HepG2 (cell line): ENCODE results near the gene ABCC2. TPM values are rescaled to one million over a fixed set of nuclear protein-coding genes. Genes with fewer than 3 reads are reported as not detected.

Experiments
- ATAC-seq: fragments of 200-7000 bp; cut with Tn5 transposase; 3 replicates; pipeline ENCODE4 v1.9.1; 2020; ENCODE audit warnings: mild to moderate bottlenecking, moderate library complexity
- BruUV-seq: library from RNA; stranded (reverse); fragments of 400-500 nt; replicated peaks from 2 replicates; lab custom pipeline; 2021; lab: Mats Ljungman, UMichigan
- CTCF ChIA-PET: fragments of 300-600 bp; formaldehyde crosslinking; extraction: SDS; loops from one replicate; lab custom pipeline; 2021; ENCODE audit warnings: low total read pairs, inconsistent platforms, low intra/inter-chr PET ratio; lab: Yijun Ruan, JAX
- POLR2A ChIA-PET: fragments of 350-600 bp; sonication (Branson Sonifier 250); formaldehyde crosslinking; loops from one replicate; lab custom pipeline; 2020; ENCODE audit warnings: antibody characterized with exemption, inconsistent platforms; lab: Yijun Ruan, JAX
- DNase-seq: peaks from one replicate; pipeline ENCODE4 v3.0.0-alpha.2; 2015; ENCODE audit warnings: low spot score
- FAIRE-seq: peaks from 3 replicates; lab custom pipeline; 2011; peaks lifted over from hg19 to GRCh38; lab: Jason Lieb, UNC
- H2AFZ ChIP-seq: one replicate; pipeline ENCODE4 v1.6.1; 2011; ENCODE audit warnings: low read length, inconsistent platforms
- H3K27ac ChIP-seq: fragments of 300-600 bp; 3 replicates; pipeline ENCODE4 v1.8.0; 2011; ENCODE audit warnings: mixed run types, mild to moderate bottlenecking, mixed read lengths, low read length, inconsistent platforms; ENCODE audit not compliant: insufficient read depth; ENCODE audit errors: extremely low read length
- H3K27me3 ChIP-seq, 2 experiments: fragments of 200-600 bp in 1 of 2; 2 replicates in 1 of 2; 3 replicates in 1 of 2; pipeline versions ENCODE4 v1.6.0 to v1.8.0; 2011; ENCODE audit warnings: low read length in 2 of 2, mild to moderate bottlenecking in 2 of 2, moderate library complexity in 2 of 2, inconsistent platforms in 1 of 2; ENCODE audit not compliant: insufficient read depth in 2 of 2, control insufficient read depth in 1 of 2
- H3K36me3 ChIP-seq, 2 experiments: fragments of 200-600 bp in 1 of 2; replicated peaks in 1 of 2; 2 replicates in 1 of 2; 3 replicates in 1 of 2; pipeline versions ENCODE4 v1.5.1 to v1.8.0; 2011; ENCODE audit warnings: low read length in 2 of 2, inconsistent platforms in 1 of 2; ENCODE audit not compliant: insufficient read depth in 2 of 2, control insufficient read depth in 1 of 2
- H3K4me1 ChIP-seq: 2 replicates; pipeline ENCODE4 v1.5.1; 2012; ENCODE audit warnings: low read length, inconsistent platforms; ENCODE audit not compliant: insufficient read depth
- H3K4me2 ChIP-seq: 2 replicates; pipeline ENCODE4 v1.6.0; 2011; ENCODE audit warnings: low read depth, low read length, inconsistent platforms
- H3K4me3 ChIP-seq, 3 experiments: fragments of 200-600 bp in 1 of 3; sonication (generic), shearing (Covaris generic) in 1 of 3; replicated peaks in 1 of 3; 2 replicates each; pipeline ENCODE4 v1.5.1; 2011 to 2016; ENCODE audit warnings: low read length in 3 of 3, inconsistent platforms in 2 of 3, low read depth in 2 of 3, mild to moderate bottlenecking in 2 of 3, control low read depth in 1 of 3, mixed read lengths in 1 of 3; ENCODE audit not compliant: insufficient read depth in 1 of 3
- H3K79me2 ChIP-seq: one replicate; pipeline ENCODE4 v1.6.1; 2011; ENCODE audit warnings: low read length, inconsistent platforms; ENCODE audit not compliant: insufficient read depth
- H3K9ac ChIP-seq: 2 replicates; pipeline ENCODE4 v1.6.0; 2011; ENCODE audit warnings: mild to moderate bottlenecking, low read depth, low read length, inconsistent platforms; ENCODE audit not compliant: insufficient read depth
- H3K9me3 ChIP-seq: 2 replicates; pipeline ENCODE4 v1.5.1; 2012; ENCODE audit warnings: mild to moderate bottlenecking, low read length
- H4K20me1 ChIP-seq: 2 replicates; pipeline ENCODE4 v1.6.0; 2011; ENCODE audit warnings: inconsistent platforms, mild to moderate bottlenecking, low read length, moderate library complexity; ENCODE audit not compliant: insufficient read depth
- CREB1 ChIP-seq, 2 experiments: fragments of 450-650 bp in 1 of 2; IDR thresholded peaks; 2 replicates each; pipeline ENCODE4 v1.6.1; 2016 to 2017; ENCODE audit warnings: control low read depth in 1 of 2, mild to moderate bottlenecking in 1 of 2, missing compliant biosample characterization in 1 of 2, missing genetic modification characterization in 1 of 2
- IKZF1 ChIP-seq: fragments of 450-650 bp; IDR thresholded peaks from 2 replicates; pipeline ENCODE4 v1.7.1; 2016
- POGK ChIP-seq: sonication (generic); formaldehyde crosslinking; conservative IDR thresholded peaks from 2 replicates; pipeline ENCODE4 v1.8.0; 2022; ENCODE audit warnings: mild to moderate bottlenecking, moderate library complexity, missing genetic modification reagents
- ZFP41 ChIP-seq: sonication (generic); formaldehyde crosslinking; IDR thresholded peaks from 2 replicates; pipeline ENCODE4 v1.4.0; 2020; ENCODE audit warnings: mild to moderate bottlenecking, missing genetic modification reagents, borderline replicate concordance
- ZNF17 ChIP-seq: sonication (generic); formaldehyde crosslinking; IDR thresholded peaks from 2 replicates; pipeline ENCODE4 v1.5.0; 2020; ENCODE audit warnings: mild to moderate bottlenecking, missing genetic modification reagents
- ZNF580 ChIP-seq: IDR thresholded peaks from 2 replicates; pipeline ENCODE4 v1.6.1; 2016; ENCODE audit warnings: low read depth, borderline replicate concordance
- WGBS: methylation state at CpG from one replicate; pipeline ENCODE4 v1.1.6; 2017; ENCODE audit warnings: low lambda C conversion rate; 5-methylcytosine and 5-hydroxymethylcytosine counted together
- in situ Hi-C: cut with HindIII; loops from 2 replicates; pipeline ENCODE4 v1.10.0; 2017; ENCODE audit warnings: low pct_unique_long_range_greater_than_20kb; ENCODE audit not compliant: extremely low pct_ligation_motif_present
- intact Hi-C: fragments of 100-400 bp; cut with micrococcal nuclease; formaldehyde crosslinking; loops from one replicate; pipeline ENCODE4 v1.10.0; 2022; ENCODE audit not compliant: unreplicated experiment
- polyA plus RNA-seq, 8 experiments: library from polyadenylated mRNA; depleted of rRNA in 3 of 8; stranded (reverse) in 7 of 8; unstranded in 1 of 8; fragments of >200 nt; fragmentation: Illumina TruSeq in 4 of 8; extraction: Trizol in 4 of 8; gene quantifications; 2 replicates each; pipeline versions ENCODE4 v1.2.1 to v1.2.3, GENCODE V29; 2011 to 2016; ENCODE audit warnings: low read depth in 4 of 8, missing spikeins in 1 of 8, mixed read lengths in 1 of 8; ENCODE audit not compliant: insufficient read depth in 1 of 8
- total RNA-seq, 5 experiments: library from RNA; depleted of rRNA; stranded (reverse); fragments of >200 nt; fragmentation: Illumina TruSeq; extraction: Trizol; gene quantifications; 2 replicates each; pipeline ENCODE4 v1.2.3, GENCODE V29; 2016; ENCODE audit warnings: low read depth in 1 of 5

The ABCC2 gene
- total and polyA plus RNA-seq, 2 of the 13 experiments (the other 11 are each of a cell fraction or from before 2014, with no cell fraction given): 181 to 497 TPM

- H3K36me3 ChIP-seq: peaks cover 11 to 42% of the 10 kb centered on the region in 2 experiments
- no peaks in the 10 kb centered on the region for H3K9me3 ChIP-seq
- ATAC-seq: no peak
- no peak overlapping the region for H3K9ac ChIP-seq
- in situ Hi-C loops: loop anchor here (10.0 kb wide), 1 partner anchor 251 kb away; no protein-coding TSS in a partner anchor
- POLR2A ChIA-PET: interaction anchor here (1.0 to 1.4 kb wide), 2 partner anchors 13 to 77 kb away, joined by 3 read pairs; no protein-coding TSS in a partner anchor
- H3K79me2 ChIP-seq: no peaks in the 10 kb centered on the region
- no peak overlapping the region for H2AFZ ChIP-seq
- no peak for FAIRE-seq
- H3K27me3 ChIP-seq: no peaks in the 10 kb centered on the region
- intact Hi-C loops: no loop called here
- peaks cover 28% of the 10 kb centered on the region for H3K4me1 ChIP-seq
- H3K4me2 ChIP-seq: no peak overlapping the region
- 93% methylated on average over 3 of the region's 3 CpGs for WGBS
- no peak overlapping the region for H3K27ac ChIP-seq
- no peaks in the 10 kb centered on the region; the same call in none of the 2 replicates for H4K20me1 ChIP-seq
- no TSS peak for BruUV-seq
- CTCF ChIA-PET: no interaction called here
- TF ChIP-seq ZFP41 (CRISPR knock-in tag): no peak
- TF ChIP-seq POGK (CRISPR knock-in tag): no peak
- no peak for TF ChIP-seq IKZF1
- TF ChIP-seq ZNF580 (CRISPR knock-in tag): no peak
- TF ChIP-seq CREB1 (IDR thresholded peaks at IDR 0.05): peak; percentile 67
- TF ChIP-seq CREB1 (CRISPR knock-in tag; IDR thresholded peaks at IDR 0.05): no peak
- no peak for TF ChIP-seq ZNF17 (CRISPR knock-in tag)
- no peak overlapping the region for H3K4me3 ChIP-seq
- DNase-seq: no peak
Measured at GRCh38 chr10:99853655-99854054, 71.2 kb downstream of the ABCC2 start.
